ENCODE measurements around the gene MSH4.

GRCh38 chr1:75855010-75855409 is 58.3 kb downstream of the MSH4 start:
- no peak for TF ChIP-seq POU6F1 (CRISPR knock-in tag; IDR thresholded peaks at IDR 0.05; ENCODE audit: borderline replicate concordance, low read depth)
- TF ChIP-seq, protein P1, sequence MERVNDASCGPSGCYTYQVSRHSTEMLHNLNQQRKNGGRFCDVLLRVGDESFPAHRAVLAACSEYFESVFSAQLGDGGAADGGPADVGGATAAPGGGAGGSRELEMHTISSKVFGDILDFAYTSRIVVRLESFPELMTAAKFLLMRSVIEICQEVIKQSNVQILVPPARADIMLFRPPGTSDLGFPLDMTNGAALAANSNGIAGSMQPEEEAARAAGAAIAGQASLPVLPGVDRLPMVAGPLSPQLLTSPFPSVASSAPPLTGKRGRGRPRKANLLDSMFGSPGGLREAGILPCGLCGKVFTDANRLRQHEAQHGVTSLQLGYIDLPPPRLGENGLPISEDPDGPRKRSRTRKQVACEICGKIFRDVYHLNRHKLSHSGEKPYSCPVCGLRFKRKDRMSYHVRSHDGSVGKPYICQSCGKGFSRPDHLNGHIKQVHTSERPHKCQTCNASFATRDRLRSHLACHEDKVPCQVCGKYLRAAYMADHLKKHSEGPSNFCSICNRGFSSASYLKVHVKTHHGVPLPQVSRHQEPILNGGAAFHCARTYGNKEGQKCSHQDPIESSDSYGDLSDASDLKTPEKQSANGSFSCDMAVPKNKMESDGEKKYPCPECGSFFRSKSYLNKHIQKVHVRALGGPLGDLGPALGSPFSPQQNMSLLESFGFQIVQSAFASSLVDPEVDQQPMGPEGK (CRISPR knock-in tag; IDR thresholded peaks at IDR 0.05; ENCODE audit: borderline replicate concordance) = no peak
- no peak for TF ChIP-seq ISL1 (CRISPR knock-in tag; IDR thresholded peaks at IDR 0.05)
- no peak for TF ChIP-seq ZNF565 (CRISPR knock-in tag; conservative IDR thresholded peaks at IDR 0.05; ENCODE audit: low read depth)
- TF ChIP-seq RARB (CRISPR knock-in tag; IDR thresholded peaks at IDR 0.05) = no peak
